ENCODE results near the gene RTP5.

DNA sequence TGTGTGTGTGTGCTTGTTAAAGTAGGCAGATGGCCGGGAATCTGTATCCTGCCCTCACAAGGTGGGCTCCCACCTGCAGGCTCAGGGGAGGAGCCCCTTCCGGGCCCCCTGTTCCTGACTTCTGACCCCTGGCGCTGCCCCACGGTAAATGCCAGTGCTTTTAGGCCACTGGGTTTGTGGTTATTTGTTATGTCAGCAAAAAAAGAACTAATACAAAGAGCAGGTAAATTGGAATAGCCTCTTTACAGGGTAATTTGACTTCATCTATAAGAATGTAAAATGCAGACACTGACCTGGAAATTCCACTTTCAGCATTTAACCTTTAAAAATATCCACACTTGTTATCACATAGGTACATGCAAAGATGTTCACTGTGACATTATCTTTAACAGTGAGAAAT, 44.2 kb downstream of the RTP5 start:
- TF ChIP-seq GABPA (IDR thresholded peaks at IDR 0.05; ENCODE audit: low read depth), result no peak
- TF ChIP-seq REST (IDR thresholded peaks at IDR 0.05; ENCODE audit: low read depth, low read length), result no peak
- no peak for TF ChIP-seq CHD2 (IDR thresholded peaks at IDR 0.05; ENCODE audit: low read length, partially characterized antibody)
